ENCODE results near the gene PNPLA7. TPM values are rescaled to one million over a fixed set of nuclear protein-coding genes. Genes with fewer than 3 reads are reported as not detected.

PNPLA7 gene
- total and polyA plus RNA-seq, 4 donors: 0.75 to 6.5 (median 2.1) TPM

GRCh38 chr9:137449081-137449844 lies 100.9 kb downstream of the PNPLA7 start:
- WGBS: 90% methylated on average over 36 of the region's 36 CpGs
- H3K9me3 ChIP-seq (ENCODE audit: control insufficient read depth in 4 of 4, low read length in 3 of 4): no peaks in the 10 kb centered on the region
- H3K4me1 ChIP-seq (ENCODE audit: control insufficient read depth in 4 of 4, insufficient read depth in 4 of 4, low read length in 3 of 4): peaks cover 7 to 18% (median 10%) of the 10 kb centered on the region in 4 donors
- no peaks in the 10 kb centered on the region for H3K27me3 ChIP-seq (ENCODE audit: control insufficient read depth in 4 of 4, insufficient read depth in 4 of 4, low read length in 3 of 4)
- H3K27ac ChIP-seq (ENCODE audit: low read depth in 1 of 2, low read length in 2 of 2): no peak overlapping the region
- peaks cover 0 to 5% (median 2%) of the 10 kb centered on the region in 4 donors for H3K36me3 ChIP-seq (ENCODE audit: control insufficient read depth in 4 of 4, insufficient read depth in 3 of 4, low read depth in 1 of 4, low read length in 3 of 4)
- no peak for TF ChIP-seq SP1 (IDR thresholded peaks at IDR 0.05)
- no peak for TF ChIP-seq ATF3 (IDR thresholded peaks at IDR 0.05)
- TF ChIP-seq RXRA (IDR thresholded peaks at IDR 0.05): no peak
- TF ChIP-seq RAD21 (IDR thresholded peaks at IDR 0.05): no peak
- TF ChIP-seq CTCF (IDR thresholded peaks at IDR 0.05; ENCODE audit: low read depth, low read length, missing input control): no peak
- TF ChIP-seq NR2F2 (IDR thresholded peaks at IDR 0.05): no peak
- no peak for TF ChIP-seq TAF1 (conservative IDR thresholded peaks at IDR 0.05)
- TF ChIP-seq FOXA1 (IDR thresholded peaks at IDR 0.05): no peak
- no peak for TF ChIP-seq HNF4A (conservative IDR thresholded peaks at IDR 0.05)
- TF ChIP-seq GABPA (IDR thresholded peaks at IDR 0.05 in 1 of 2, conservative IDR thresholded peaks at IDR 0.05 in 1 of 2): no peak
- TF ChIP-seq EGR1 (IDR thresholded peaks at IDR 0.05; ENCODE audit: low read depth in 2 of 2): no peak
- TF ChIP-seq MAX (IDR thresholded peaks at IDR 0.05): no peak
- TF ChIP-seq YY1 (IDR thresholded peaks at IDR 0.05): no peak
- H3K4me3 ChIP-seq (ENCODE audit: low read depth in 1 of 3, low read length in 3 of 3): no peak overlapping the region
- H3K9ac ChIP-seq (ENCODE audit: low read depth in 1 of 2, low read length in 2 of 2): no peak overlapping the region
- no peak for DNase-seq (ENCODE audit: low spot score)

- Histone ChIP-seq H3K4me1 (ENCODE audit: control insufficient read depth in 4 of 4, insufficient read depth in 4 of 4, low read length in 3 of 4) (peaks cover 4 to 17% (median 8%) of the 10 kb centered on the region in 4 donors), H3K4me3 (ENCODE audit: low read depth in 1 of 3, low read length in 3 of 3) (no peak overlapping the region), H3K9ac (ENCODE audit: low read depth in 1 of 2, low read length in 2 of 2) (no peak overlapping the region), H3K27me3 (ENCODE audit: control insufficient read depth in 4 of 4, insufficient read depth in 4 of 4, low read length in 3 of 4) (no peaks in the 10 kb centered on the region), H3K27ac (ENCODE audit: low read depth in 1 of 2, low read length in 2 of 2) (no peak overlapping the region), H3K36me3 (ENCODE audit: control insufficient read depth in 4 of 4, insufficient read depth in 3 of 4, low read depth in 1 of 4, low read length in 3 of 4) (peaks cover 0 to 5% (median 2%) of the 10 kb centered on the region in 4 donors), H3K9me3 (ENCODE audit: control insufficient read depth in 4 of 4, low read length in 3 of 4) (no peaks in the 10 kb centered on the region)
- WGBS: 92% methylated on average over 16 of the region's 16 CpGs
- no peak for TF ChIP-seq REST (IDR thresholded peaks at IDR 0.05)
- no peak for TF ChIP-seq NR2F2 (IDR thresholded peaks at IDR 0.05)
- no peak for TF ChIP-seq RXRA (IDR thresholded peaks at IDR 0.05)
- no peak for DNase-seq (ENCODE audit: low spot score)
These were observed 101.6 kb downstream of the PNPLA7 start for GRCh38 chr9:137448602-137448962.
